22Rv1 (cell line): ENCODE results near the gene OR12D2.

Experiments used
- CTCF ChIP-seq: fragments of 450-650 bp; IDR thresholded peaks from 2 replicates; pipeline ENCODE4 v1.5.1; 2017; ENCODE audit warnings: mild to moderate bottlenecking
- ZFX ChIP-seq: fragments of 450-650 bp; IDR thresholded peaks from 2 replicates; pipeline ENCODE4 v1.6.1; 2017; ENCODE audit warnings: antibody characterized with exemption, borderline replicate concordance

GRCh38 chr6:29354980-29355379 lies 40.5 kb upstream of the OR12D2 start:
- TF ChIP-seq CTCF: no peak
- TF ChIP-seq ZFX: no peak
